GM19468 (cell line): ENCODE measurements around the gene GZMM.
"Not testable (repeated sequence)": the region's sequence is repeated elsewhere in the genome, so short reads cannot be mapped to it uniquely, and the experiment has no call there.

Experiments used
- ATAC-seq: cut with Tn5 transposase; IDR thresholded peaks from one replicate; pipeline ENCODE4 v1.9.1; 2021; ENCODE audit warnings: mild to moderate bottlenecking, moderate library complexity, moderate number of reproducible peaks; ENCODE audit not compliant: unreplicated experiment; ENCODE audit errors: extremely low read depth

Gene GZMM

GRCh38 chr19:579842-580155 lies 35.9 kb downstream of the GZMM start:
- ATAC-seq, result no peak

- no peak for ATAC-seq
Observed at GRCh38 chr19:580274-580835, 36.5 kb downstream of the GZMM start.

- no peak for ATAC-seq
Observed at GRCh38 chr19:581399-582111, 37.7 kb downstream of the GZMM start.

GRCh38 chr19:582497-583197 lies 38.8 kb downstream of the GZMM start:
- no peak for ATAC-seq

GRCh38 chr19:583198-583967 lies 39.5 kb downstream of the GZMM start:
- ATAC-seq, result no peak

- no peak for ATAC-seq
Observed at GRCh38 chr19:583968-584239, 40.1 kb downstream of the GZMM start.

- ATAC-seq, result no peak
Observed at GRCh38 chr19:584240-585001, 40.6 kb downstream of the GZMM start.

GRCh38 chr19:585146-585545 lies 41.3 kb downstream of the GZMM start:
- ATAC-seq, result not testable (repeated sequence)

GRCh38 chr19:585551-586110 lies 41.8 kb downstream of the GZMM start:
- no peak for ATAC-seq

GRCh38 chr19:588093-588740 lies 44.4 kb downstream of the GZMM start:
- no peak for ATAC-seq

- ATAC-seq, result no peak
Observed at GRCh38 chr19:588741-589692, 45.2 kb downstream of the GZMM start.

GRCh38 chr19:589693-590395 lies 46.0 kb downstream of the GZMM start, which contains the start of gene HCN2:
Gene HCN2 (plus strand): TSS chr19:589881. CDS start chr19:589946, 65 bp downstream.
- no peak for ATAC-seq

GRCh38 chr19:590396-590745 lies 46.5 kb downstream of the GZMM start:
- no peak for ATAC-seq

GRCh38 chr19:590750-591098 lies 46.9 kb downstream of the GZMM start:
- no peak for ATAC-seq

GRCh38 chr19:591099-591958 lies 47.5 kb downstream of the GZMM start:
- ATAC-seq, result no peak

- no peak for ATAC-seq
Observed at GRCh38 chr19:592101-592500, 48.2 kb downstream of the GZMM start.

GRCh38 chr19:593055-593454 lies 49.2 kb downstream of the GZMM start:
- no peak for ATAC-seq
